Activated gamma-delta T cell treated with anti-CD3 and anti-CD28 coated beads, Interleukin-2, amount 50 U/mL, for 16 hours (primary cell): Measurements from ENCODE around the gene ZNF750.

Source experiments
- DNase-seq: peaks from one replicate; pipeline ENCODE4 v3.0.0-alpha.2; 2020; ENCODE audit warnings: low read depth

ZNF750 gene

DNA sequence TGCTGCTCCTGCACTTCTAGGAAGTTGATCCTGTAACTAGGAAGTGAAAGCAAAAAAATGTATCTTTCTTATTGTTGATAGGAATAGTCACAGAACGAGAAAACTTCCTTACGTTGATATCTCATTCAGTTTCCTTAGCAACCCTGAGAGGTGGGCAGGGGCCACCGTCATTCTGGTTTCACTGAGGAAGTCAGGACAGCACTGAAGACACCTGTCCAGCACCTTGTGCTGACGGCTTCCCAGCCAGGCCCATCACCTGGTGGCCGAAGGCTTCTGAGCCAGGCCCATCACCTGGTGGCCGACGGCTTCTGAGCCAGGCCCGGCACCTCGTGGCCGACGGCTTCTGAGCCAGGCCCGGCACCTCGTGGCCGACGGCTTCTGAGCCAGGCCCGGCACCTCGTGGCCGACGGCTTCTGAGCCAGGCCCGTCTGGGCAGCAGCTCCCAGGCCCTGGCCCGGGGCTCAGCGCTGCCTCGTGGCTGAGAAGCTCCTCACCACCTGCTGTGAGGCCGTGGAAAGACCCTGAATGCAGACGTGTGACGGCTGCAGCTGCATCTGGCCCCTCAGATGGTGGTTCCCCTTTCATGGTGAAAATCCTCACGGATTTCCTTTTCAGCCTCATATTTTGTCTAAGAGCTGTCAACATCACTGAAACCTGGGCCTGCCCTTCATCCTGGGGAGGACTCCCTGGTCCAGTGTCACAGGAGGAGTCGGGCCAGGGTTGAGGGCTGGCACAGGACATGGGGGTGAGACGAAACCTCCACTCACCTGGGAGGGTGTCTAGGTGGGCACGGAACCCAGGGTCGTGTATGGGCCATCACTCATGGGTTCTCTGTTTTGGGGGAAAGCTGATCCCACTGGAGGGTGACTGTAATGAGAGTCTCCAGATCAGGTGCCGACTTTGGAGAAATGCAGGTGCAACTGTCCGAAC lies 33.0 kb upstream of the ZNF750 start:
- no peak for DNase-seq

DNA sequence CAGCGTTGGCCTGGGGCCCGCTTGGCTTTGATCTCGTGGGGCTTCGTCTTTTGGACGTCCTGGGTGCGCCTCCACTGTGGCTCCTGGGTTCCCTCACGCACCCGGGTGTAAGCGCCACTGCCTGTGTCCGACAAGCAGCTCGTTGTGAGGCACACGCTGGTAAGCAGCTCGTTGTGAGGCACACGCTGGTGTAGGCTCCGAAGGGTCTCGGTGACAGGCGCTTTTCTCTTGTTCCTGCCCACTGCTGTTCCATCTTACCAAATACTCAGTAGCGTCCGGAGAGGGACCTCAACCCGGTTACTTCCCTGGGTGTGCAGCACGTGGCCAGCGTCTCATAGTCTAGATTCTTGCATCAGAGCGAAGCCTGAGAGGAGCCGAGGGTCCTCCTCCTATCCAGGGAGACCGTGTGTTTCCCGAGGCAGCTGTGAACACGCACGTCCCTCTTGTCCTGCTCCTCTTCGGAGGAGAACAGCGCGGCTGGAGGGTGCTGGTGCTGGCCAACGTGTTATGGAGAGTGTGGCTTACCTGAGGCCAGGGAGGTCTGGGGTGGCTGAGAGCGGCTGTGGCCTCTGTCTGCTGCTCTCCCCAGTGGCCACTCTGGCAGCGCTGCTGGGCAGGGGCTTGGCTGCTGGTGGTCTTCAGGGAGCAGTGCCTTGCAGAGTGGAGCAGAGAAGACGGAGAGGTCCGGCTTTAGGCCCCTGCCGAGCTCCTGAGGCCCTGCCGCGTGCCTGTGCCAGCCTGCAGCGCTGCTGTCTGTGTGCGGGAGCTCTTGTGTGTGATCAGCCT lies 32.1 kb upstream of the ZNF750 start:
- DNase-seq = no peak

DNA sequence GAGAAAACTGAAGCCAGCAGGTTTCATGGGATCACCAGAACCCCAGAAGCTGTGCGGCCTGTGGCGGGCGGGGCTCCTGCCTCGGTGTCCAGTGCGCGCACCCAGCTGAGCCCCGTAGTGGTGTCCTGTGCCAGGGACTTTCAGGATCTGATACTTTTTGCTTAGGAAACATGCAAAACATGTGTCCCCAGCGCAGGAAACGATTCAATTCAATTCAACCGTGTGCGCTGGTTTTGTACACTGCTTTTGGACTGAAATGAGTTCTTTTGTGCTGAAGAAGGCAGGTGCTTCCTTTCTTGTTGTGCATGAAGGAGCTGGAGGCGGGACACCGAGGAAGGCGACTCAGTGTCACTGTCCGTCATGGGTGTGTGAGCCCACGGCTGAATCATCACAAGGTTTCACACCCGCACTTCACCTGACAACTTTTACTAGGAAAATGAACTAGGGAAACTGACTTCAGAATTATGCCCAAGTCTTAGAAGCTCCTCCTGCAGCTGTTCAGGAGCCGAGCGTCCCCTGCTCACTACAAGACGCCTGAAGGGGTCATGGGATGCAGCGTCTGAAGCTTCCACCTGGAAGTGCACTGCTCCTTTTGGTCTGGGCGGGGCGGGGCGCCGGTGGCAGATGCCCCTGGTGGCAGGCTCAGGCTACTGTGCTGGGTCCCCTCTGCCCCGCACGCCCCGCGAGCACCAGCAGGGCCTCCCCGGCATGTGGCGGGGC lies 31.4 kb upstream of the ZNF750 start:
- DNase-seq = no peak

DNA sequence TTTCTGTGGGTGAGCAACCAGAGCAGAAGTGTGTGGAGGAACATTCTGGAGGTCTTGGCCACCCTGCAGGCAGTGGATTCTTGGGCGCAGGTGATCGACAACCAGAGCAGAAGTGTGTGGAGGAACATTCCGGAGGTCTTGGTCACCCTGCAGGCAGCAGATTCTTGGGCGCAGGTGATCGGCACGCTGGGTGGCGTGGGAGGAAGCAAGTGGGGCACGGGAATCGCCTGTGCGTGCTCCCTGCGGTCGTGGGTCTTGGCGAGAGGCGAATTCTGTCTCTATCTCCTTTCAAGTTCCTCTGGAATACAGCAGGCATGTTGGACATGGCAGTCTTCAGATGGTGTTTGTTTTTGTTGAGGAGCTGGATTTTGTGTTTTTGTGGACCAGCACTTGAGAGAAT lies 30.7 kb upstream of the ZNF750 start:
- no peak for DNase-seq

DNA sequence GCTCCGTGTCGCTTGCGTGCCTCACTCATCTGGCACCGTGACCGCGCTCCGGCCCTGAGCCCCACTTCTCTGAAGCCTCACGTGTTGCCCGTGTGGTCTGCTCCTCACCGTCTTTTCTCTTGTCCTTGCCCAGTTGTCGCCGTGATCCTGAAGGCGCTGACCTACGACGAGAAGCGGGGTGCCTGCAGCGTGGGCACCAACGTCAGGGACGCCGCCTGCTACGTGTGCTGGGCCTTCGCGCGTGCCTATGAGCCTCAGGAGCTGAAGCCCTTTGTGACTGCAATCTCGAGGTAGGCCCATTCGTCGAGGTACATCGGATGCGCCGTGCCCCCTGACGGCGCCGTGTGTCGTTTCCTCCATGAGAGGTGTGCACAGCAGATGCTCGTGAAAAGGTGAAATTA lies 30.3 kb upstream of the ZNF750 start:
- no peak for DNase-seq

DNA sequence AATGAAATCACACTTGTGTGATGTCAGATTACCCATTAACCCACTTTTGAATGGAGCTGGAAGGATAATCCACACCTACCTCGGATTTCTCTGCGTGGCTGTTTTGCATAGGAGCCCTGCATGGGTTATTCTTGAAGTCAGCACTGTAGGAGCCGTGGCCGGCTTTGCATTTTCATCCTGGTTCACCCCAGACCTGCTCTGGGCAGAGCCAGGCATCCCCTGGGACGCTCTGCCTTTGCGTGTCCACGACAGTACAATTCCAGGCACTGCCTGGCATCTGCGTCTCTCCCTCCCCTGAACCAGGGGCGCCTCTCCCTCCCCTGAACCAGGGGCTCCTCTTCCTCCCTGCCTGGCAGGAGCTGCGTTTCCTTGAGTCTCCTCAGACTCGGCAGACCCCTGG lies 29.7 kb upstream of the ZNF750 start:
- no peak for DNase-seq

DNA sequence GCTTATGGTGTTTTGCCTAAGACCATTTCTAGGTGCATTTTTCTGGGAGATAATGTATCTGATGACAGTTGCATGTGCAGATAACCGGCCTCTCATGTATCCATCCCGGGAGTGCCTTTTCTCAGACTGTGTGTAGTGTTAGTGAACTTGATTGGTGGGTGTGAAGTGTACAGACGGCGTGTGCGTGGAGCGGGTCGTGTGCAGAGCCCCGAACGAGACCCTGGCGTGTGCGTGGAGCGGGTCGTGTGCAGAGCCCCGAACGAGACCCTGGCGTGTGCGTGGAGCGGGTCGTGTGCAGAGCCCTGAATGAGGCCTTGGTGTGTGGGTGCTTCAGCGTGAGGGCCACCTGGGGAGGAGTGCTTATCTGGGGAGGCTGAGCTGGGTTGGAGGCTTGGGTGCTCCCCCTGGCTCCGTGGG lies 28.9 kb upstream of the ZNF750 start:
- no peak for DNase-seq

DNA sequence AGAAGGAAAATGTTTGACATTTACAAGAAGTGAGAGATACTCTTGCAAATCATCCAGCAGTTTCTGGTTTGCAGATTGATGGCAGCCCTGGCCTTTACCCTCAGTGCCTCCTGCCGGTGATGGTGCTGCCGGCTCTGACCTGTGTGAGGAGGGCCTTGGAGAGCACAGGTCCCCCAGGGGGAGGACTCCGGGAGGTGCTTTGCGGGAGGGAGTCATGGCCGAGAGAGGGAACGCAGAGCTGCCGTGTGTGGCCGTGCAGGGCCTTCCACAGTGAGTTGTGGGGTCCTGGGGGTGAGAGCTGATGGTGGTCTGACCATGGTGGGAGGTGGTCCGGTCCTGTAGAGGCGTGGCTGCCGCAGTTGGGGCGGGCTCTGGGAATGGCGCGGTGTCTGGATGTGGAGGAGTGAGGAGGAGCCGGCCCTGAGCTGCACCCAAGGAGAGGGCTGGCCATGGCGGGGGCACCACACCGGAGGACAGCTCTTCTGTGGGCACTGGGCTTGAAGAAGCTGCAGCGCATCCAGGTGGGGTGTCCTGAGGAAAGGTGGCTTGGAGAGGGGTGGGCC lies 28.0 kb upstream of the ZNF750 start:
- no peak for DNase-seq

DNA sequence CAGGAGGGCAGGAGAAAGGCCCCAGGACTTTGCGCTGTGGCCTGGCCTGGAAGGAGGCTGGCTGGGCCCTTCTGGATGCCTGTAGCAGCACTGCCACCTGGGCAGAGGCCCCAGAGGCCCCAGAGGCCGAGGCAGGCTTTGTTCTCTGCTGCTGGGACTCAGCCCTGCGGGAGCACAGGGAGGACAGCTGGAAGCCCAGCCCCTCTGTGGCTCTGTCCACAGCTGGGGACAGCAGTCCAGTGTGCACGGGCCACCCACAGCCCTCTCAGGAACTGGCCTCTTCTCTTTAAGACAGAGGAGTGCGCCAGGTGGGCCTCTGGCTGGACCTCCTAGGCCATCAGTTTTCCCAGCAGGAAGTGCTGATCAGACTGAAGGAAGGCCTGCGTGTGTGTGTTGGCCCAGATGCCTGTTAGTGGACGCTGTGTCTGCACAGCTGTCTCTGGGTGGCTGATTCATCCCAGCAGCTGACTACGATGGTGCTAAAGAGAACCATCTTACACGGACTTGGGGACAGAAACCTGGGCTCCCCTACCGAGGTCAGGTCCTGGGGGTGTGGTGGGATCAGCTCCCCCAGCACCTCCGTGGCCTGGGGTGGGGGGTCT lies 26.9 kb upstream of the ZNF750 start:
- no peak for DNase-seq

DNA sequence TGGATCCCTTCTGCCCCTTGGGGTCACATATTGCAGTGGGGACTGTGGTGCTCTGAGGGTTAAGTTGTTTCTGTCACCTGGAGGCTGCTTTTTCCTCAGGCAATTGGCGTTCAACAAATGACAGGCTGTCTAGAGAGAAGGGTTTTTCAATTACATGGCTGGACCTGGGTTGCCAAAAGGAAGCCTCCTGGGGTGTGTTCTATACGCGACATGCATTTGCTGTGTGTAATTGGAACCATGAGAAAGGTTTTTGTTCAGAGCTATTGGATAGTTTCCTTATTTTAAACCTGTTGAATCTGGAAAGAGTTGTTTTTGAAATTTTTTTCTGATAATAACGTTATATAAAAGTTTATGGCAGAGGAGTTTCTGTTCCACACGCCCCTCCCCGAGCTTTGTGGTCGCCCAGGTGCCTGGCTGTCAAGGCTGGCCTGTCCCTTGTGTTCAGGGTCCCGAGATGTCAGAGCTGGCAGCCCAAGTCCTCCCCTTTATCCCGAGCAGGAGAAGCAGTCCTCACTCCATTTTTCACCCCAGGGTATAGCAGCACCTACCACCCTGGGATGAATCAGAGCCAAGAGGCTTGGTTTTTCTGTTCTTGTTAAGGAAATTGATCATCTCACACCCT lies 26.1 kb upstream of the ZNF750 start:
- no peak for DNase-seq

DNA sequence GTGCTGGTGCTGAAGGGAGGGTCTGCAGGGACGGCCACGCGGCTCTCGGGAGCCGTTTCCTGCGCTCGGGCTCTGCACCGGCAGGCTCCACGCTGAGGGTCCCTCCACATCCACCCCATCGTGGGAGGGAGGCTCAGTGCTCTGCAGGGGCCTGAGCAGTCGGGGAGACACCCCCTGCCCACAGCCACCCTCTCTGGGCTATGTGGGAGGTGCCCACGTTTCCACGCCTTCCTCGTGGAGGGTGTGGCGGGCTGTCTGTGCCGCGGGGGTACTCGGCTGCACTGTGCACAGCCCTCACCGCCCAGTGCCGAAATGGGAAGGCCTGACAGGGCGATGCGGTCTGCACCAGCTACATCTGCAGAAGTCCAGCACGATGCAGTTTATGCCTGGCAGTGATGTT lies 25.5 kb upstream of the ZNF750 start:
- no peak for DNase-seq

DNA sequence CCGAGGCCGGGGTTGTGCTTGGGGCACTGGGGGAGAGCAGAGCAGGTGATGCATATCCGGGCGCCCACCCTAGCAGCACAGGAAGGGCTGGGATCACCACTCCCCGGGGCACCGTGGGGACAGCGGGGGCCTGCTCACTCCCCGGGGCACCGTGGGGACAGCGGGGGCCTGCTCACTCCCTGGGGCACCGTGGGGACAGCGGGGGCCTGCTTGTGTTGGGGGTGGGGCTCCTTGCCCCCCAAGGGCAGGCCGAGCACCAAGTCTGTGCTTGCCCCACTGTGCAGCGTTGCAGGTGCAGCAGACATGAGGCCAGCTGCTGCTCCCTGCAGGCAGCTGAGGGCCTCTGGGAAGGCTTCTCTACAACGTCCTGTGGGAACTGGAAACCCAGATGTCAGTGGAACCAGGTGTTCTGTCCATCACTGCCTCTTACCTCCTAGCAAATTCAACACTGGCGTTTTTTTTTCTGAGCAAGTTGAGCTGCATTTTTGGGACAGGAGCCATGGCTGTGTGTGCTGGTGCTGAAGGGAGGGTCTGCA lies 25.0 kb upstream of the ZNF750 start:
- DNase-seq = no peak

DNA sequence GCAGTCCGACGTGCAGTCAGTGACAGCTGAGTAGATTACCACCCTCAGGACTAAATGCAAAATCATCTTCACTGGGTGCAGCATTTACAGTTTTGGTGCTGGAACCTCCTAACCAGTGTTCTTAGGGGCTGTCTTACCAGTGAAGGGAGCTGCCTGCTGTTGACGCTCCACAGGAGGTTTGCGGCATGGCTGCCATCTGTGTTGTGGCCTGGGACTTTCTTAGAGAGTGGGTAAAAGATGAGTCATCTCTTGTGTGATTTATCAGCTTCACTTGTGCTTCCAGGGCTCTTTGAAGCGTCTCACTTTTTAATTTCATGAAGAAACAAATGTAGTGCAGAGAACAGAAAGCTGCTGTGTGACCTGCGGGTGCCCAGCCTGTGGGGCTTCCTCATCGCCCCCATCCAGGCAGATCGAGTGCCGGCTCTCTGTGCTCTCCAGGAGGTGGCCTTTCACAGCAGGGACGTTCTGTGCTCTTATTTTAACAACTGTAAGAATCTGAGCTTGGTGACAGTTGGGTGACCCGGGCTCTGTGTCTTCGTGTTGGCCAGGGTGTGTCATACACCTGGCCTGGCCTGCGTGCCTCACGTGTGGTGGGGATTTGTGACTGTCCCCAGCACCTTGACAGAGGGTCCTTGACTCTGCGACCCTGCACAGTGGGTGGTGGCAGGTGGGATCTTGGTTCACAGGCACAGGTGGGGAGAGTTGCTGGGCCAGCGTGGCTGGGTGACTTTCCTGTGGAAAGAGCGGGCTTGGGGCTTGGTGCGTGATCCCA lies 24.3 kb upstream of the ZNF750 start:
- DNase-seq = peak; percentile 80

DNA sequence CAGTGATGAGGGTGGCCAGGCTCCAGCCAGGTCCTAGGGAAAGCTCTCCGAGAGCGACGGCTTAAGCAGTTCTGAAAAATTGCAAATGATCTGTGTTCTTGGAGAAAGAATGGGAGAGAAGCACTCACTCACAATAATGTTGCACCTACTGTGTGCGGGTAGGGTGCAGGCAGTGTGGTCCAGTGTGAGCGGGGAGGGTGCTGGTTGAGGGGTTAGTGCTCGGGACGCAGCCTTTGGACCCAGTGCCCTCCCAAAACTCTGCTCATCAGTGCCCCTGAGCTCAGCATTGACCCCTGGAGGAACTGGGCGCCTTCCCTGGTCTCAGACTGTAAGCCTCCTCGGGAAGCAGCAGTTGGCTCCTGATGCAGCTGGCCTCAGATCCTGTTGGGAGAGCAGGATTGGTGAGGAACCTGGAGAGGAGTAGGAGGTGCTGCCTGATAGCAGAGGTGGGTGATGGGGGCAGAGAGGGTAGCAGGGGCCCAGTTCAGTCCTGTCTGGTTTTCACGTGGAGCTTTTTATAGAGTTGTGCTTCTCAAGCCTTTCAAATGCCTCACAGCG lies 23.6 kb upstream of the ZNF750 start:
- DNase-seq = no peak

DNA sequence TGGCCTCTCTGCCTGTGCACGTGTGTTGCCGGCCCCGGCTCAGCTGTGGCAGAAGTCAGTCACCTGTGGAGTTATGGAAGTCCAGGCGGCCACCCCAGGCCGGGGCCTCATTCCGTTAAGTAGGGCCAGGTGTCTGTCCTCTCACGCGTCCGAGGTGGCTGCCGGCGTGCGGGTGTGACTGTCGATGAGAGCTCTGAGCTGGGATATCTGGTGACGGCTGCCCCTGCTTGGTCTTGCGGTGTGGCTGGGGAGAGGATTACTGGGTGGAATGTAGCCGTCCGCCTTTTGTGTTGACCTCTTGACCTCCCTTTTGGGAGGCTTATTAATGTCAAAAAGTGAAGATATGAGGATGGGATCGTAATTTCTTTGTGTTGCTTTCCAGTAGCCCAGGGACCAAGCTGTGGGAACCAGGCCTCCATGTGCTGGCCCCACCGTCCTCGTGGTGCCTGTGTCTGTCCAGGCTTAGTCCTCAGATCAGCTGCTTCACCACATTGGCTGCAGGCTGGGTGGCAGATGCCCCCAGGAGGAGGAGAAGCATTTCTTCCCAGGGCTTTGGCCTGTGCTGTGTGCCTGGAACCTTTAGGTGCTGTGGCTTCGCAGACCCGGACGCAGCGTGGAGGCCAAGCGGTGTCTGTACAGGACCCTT lies 23.0 kb upstream of the ZNF750 start:
- DNase-seq = no peak

DNA sequence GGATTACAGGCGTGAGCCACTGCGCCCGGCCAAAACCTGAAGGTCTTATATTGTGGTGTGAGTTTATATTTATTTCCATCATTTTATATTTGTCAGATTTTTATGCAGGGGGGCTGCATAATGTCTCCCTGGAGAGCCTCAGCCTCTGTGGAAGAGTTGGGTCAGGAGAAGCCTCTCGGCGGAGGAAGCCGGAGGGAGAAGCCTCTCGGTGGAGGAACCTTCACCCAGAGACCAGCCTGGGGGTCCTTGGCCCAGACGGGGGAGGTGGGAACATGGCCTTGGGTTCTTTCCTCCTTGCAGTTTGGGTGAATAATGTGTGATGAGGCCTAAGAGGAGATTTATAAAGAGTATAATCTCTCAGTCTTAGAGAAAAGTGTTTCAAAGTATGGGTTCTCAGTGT lies 22.4 kb upstream of the ZNF750 start:
- DNase-seq = no peak

DNA sequence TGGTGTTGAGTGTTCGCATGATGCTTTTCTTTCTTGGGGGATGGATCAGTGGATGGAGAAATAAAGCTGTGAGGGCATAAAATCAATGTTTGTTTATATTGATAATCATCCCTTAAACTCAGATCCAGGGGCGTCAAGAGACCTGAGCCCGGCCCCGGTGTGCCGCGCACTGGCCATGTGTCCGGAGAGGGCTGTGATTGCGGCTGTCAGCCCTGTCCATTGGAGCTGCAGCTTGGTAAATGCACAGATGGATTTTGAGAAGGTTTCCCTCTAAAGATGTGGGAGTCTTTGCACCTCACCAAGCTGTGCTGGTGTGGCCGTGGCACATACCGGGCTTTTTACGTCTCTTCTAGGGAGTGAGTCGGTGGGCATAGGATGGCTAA lies 21.6 kb upstream of the ZNF750 start:
- no peak for DNase-seq

DNA sequence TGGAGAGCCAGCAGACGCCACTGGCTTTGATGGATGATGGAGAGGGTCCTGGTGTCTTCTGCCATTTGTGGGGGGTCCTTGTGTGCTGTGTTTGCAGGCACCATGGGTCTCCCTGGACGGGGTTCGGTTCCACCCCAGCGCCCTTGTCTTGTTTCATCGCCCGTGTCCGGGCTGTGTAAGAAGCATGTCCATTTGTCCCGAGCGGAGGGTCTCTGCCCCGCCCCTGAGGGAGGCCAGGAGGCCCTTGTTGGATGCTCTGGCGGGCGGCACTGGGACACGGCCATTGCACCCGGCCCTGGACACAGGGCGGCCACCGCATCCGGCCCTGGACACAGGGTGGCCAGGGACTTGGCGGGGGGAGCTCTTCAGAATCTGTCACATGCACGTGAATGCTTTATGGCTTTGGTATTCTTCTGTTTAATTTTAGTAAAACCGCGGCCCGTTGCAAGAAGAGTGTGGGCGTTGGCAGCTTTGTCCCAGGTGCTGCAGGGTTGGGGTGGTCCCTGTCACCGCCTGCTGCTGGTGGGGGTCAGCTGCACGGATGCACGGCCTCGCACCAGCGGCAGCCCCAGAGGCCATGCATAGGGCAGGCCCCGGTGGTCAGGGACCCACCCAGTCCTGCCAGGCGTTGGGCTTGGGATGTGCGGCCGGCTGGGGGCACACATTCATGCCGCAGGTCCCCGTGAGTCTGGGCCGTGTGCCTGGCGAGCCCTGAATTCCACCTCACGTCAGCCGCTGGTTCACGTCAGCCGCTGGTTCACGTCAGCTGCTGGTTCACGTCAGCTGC lies 21.0 kb upstream of the ZNF750 start:
- no peak for DNase-seq
